Endothelial cell of coronary artery (primary cell): ENCODE results near the gene PTGDR. TPM values are rescaled to one million over a fixed set of nuclear protein-coding genes. Genes with fewer than 3 reads are reported as not detected.

Experiments used
- total RNA-seq: library from RNA; depleted of rRNA; stranded (reverse); fragments of >200 nt; gene quantifications from 2 replicates; pipeline ENCODE4 v1.2.3, GENCODE V29; 2014

The PTGDR gene
- total RNA-seq, result not detected in 2 replicates

GRCh38 chr14:52267501-52268278, at the start of gene PTGDR:
Gene PTGDR (plus strand): TSS chr14:52267698. CDS start chr14:52267815, 117 bp downstream.

GRCh38 chr14:52313903-52314594, 46.6 kb downstream of the PTGDR start, which contains the start of gene PTGER2:
Gene PTGER2 (plus strand): TSS chr14:52314312. CDS start chr14:52314549, 237 bp downstream.

Other genes with a start within 250 kb of the PTGDR start
- 14.2 and 34.4 TPM in 2 replicates for gene NID2, start 198.6 kb upstream of the PTGDR start, total RNA-seq
- gene PTGER2, start 46.6 kb downstream of the PTGDR start, total RNA-seq, result 1.4 TPM in 1 of 2 replicates, not detected in the other